K562 (cell line): ENCODE measurements around the gene HHLA2.
"Not testable (repeated sequence)": the region's sequence is repeated elsewhere in the genome, so short reads cannot be mapped to it uniquely, and the experiment has no call there.

Experiments
- CBX2 ChIP-seq: fragments of 200-600 bp; sonication (generic); IDR thresholded peaks from one replicate; pipeline ENCODE4 v1.6.1; 2012; ENCODE audit warnings: mild to moderate bottlenecking, low read length, inconsistent platforms; ENCODE audit not compliant: insufficient read depth, poor library complexity, severe bottlenecking
- HDAC2 ChIP-seq: fragments of 450-650 bp; IDR thresholded peaks from 2 replicates; pipeline ENCODE4 v1.6.1; 2016; ENCODE audit warnings: mild to moderate bottlenecking
- HNRNPUL1 ChIP-seq: fragments of 200-400 bp; formaldehyde crosslinking; IDR thresholded peaks from 2 replicates; pipeline ENCODE4 v1.6.1; 2017; ENCODE audit warnings: low read length
- PHF20 ChIP-seq: fragments of 450-650 bp; IDR thresholded peaks from 2 replicates; pipeline ENCODE4 v1.6.1; 2018; ENCODE audit not compliant: partially characterized antibody
- POLR2A ChIP-seq: fragments of 450-650 bp; conservative IDR thresholded peaks from 2 replicates; pipeline ENCODE4 v1.6.1; 2016
- POLR2AphosphoS5 ChIP-seq: IDR thresholded peaks from 2 replicates; pipeline ENCODE4 v1.6.1; 2011; ENCODE audit warnings: mild to moderate bottlenecking, low read depth, low read length, moderate library complexity; ENCODE audit not compliant: control insufficient read depth, insufficient read depth
- TAF9B ChIP-seq: fragments of 450-650 bp; IDR thresholded peaks from 2 replicates; pipeline ENCODE4 v1.6.1; 2018; ENCODE audit warnings: mild to moderate bottlenecking; ENCODE audit not compliant: partially characterized antibody
- ZNF121 ChIP-seq: sonication (generic); formaldehyde crosslinking; conservative IDR thresholded peaks from 2 replicates; pipeline ENCODE4 v1.8.0; 2022; ENCODE audit warnings: missing genetic modification reagents
- ZNF239 ChIP-seq: fragments of 250-450 bp; sonication (Bioruptor Pico); IDR thresholded peaks from 2 replicates; pipeline ENCODE4 v1.4.0; 2020; ENCODE audit warnings: mild to moderate bottlenecking
- TF ChIP-seq, protein P1 (sequence below), 3 experiments: IDR thresholded peaks in 2 of 3; conservative IDR thresholded peaks in 1 of 3; 2 replicates each; pipeline ENCODE4 v1.5.1; 2011 to 2012; ENCODE audit warnings: low read length in 3 of 3, mild to moderate bottlenecking in 3 of 3, control low read depth in 2 of 3, improper control_type of control experiment in 1 of 3, inconsistent platforms in 1 of 3, low read depth in 1 of 3, mixed read lengths in 1 of 3, moderate library complexity in 1 of 3; ENCODE audit not compliant: insufficient read depth in 2 of 3
- TF ChIP-seq, protein P2 (sequence below): fragments of 450-650 bp; IDR thresholded peaks from 2 replicates; pipeline ENCODE4 v1.6.1; 2018; ENCODE audit warnings: mild to moderate bottlenecking, low read depth; ENCODE audit not compliant: partially characterized antibody
- TF ChIP-seq, protein P3 (sequence below), 2 experiments: fragments of 450-650 bp; IDR thresholded peaks; 2 replicates each; pipeline ENCODE4 v1.6.1; 2018; ENCODE audit warnings: mild to moderate bottlenecking in 2 of 2, low read depth in 1 of 2; ENCODE audit not compliant: partially characterized antibody in 2 of 2
- TF ChIP-seq, protein P4 (sequence below), 3 experiments: fragments of 200-800 bp in 1 of 3; fragments of 250-450 bp in 1 of 3; fragments of 450-650 bp in 1 of 3; sonication (Bioruptor Pico) in 1 of 3; sonication (Bioruptor generic) in 1 of 3; formaldehyde crosslinking in 1 of 3; IDR thresholded peaks; 2 replicates each; pipeline versions ENCODE4 v1.6.1 to v1.8.0; 2016 to 2022; ENCODE audit warnings: mild to moderate bottlenecking in 2 of 3, missing genetic modification characterization in 2 of 3, missing compliant biosample characterization in 1 of 3, moderate library complexity in 1 of 3

DNA sequence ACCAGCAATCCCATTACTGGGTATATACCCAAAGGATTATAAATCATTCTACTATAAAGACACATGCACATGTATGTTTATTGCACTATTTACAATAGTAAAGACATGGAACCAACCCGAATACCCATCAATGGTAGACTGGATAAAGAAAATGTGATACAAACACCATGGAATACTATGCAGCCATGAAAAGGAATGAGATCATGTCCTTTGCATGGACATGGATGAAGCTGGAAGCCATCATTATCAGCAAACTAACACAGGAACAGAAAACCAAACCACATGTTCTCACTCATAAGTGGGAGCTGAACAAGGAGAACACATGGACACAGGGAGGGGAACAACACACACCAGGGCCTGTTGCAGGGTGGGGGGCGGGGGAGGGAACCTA is 82.6 kb downstream of the HHLA2 start:
- not testable (repeated sequence) for TF ChIP-seq HNRNPUL1; TAF9B; PHF20; POLR2AphosphoS5; POLR2A; ZNF121; HDAC2; ZNF239 (CRISPR knock-in tag); CBX2
- TF ChIP-seq, protein P1, sequence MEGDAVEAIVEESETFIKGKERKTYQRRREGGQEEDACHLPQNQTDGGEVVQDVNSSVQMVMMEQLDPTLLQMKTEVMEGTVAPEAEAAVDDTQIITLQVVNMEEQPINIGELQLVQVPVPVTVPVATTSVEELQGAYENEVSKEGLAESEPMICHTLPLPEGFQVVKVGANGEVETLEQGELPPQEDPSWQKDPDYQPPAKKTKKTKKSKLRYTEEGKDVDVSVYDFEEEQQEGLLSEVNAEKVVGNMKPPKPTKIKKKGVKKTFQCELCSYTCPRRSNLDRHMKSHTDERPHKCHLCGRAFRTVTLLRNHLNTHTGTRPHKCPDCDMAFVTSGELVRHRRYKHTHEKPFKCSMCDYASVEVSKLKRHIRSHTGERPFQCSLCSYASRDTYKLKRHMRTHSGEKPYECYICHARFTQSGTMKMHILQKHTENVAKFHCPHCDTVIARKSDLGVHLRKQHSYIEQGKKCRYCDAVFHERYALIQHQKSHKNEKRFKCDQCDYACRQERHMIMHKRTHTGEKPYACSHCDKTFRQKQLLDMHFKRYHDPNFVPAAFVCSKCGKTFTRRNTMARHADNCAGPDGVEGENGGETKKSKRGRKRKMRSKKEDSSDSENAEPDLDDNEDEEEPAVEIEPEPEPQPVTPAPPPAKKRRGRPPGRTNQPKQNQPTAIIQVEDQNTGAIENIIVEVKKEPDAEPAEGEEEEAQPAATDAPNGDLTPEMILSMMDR (IDR thresholded peaks at IDR 0.05 in 2 of 3, conservative IDR thresholded peaks at IDR 0.05 in 1 of 3; ENCODE audit: insufficient read depth in 2 of 3, low read depth in 1 of 3, low read length in 3 of 3): not testable (repeated sequence)
- TF ChIP-seq, protein P2, sequence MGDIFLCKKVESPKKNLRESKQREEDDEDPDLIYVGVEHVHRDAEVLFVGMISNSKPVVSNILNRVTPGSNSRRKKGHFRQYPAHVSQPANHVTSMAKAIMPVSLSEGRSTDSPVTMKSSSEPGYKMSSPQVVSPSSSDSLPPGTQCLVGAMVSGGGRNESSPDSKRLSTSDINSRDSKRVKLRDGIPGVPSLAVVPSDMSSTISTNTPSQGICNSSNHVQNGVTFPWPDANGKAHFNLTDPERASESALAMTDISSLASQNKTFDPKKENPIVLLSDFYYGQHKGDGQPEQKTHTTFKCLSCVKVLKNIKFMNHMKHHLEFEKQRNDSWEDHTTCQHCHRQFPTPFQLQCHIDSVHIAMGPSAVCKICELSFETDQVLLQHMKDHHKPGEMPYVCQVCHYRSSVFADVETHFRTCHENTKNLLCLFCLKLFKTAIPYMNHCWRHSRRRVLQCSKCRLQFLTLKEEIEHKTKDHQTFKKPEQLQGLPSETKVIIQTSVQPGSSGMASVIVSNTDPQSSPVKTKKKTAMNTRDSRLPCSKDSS: not testable (repeated sequence)
- TF ChIP-seq, protein P3, sequence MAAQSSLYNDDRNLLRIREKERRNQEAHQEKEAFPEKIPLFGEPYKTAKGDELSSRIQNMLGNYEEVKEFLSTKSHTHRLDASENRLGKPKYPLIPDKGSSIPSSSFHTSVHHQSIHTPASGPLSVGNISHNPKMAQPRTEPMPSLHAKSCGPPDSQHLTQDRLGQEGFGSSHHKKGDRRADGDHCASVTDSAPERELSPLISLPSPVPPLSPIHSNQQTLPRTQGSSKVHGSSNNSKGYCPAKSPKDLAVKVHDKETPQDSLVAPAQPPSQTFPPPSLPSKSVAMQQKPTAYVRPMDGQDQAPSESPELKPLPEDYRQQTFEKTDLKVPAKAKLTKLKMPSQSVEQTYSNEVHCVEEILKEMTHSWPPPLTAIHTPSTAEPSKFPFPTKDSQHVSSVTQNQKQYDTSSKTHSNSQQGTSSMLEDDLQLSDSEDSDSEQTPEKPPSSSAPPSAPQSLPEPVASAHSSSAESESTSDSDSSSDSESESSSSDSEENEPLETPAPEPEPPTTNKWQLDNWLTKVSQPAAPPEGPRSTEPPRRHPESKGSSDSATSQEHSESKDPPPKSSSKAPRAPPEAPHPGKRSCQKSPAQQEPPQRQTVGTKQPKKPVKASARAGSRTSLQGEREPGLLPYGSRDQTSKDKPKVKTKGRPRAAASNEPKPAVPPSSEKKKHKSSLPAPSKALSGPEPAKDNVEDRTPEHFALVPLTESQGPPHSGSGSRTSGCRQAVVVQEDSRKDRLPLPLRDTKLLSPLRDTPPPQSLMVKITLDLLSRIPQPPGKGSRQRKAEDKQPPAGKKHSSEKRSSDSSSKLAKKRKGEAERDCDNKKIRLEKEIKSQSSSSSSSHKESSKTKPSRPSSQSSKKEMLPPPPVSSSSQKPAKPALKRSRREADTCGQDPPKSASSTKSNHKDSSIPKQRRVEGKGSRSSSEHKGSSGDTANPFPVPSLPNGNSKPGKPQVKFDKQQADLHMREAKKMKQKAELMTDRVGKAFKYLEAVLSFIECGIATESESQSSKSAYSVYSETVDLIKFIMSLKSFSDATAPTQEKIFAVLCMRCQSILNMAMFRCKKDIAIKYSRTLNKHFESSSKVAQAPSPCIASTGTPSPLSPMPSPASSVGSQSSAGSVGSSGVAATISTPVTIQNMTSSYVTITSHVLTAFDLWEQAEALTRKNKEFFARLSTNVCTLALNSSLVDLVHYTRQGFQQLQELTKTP (IDR thresholded peaks at IDR 0.05; ENCODE audit: low read depth in 1 of 2, partially characterized antibody in 2 of 2): not testable (repeated sequence)
- TF ChIP-seq, protein P4, sequence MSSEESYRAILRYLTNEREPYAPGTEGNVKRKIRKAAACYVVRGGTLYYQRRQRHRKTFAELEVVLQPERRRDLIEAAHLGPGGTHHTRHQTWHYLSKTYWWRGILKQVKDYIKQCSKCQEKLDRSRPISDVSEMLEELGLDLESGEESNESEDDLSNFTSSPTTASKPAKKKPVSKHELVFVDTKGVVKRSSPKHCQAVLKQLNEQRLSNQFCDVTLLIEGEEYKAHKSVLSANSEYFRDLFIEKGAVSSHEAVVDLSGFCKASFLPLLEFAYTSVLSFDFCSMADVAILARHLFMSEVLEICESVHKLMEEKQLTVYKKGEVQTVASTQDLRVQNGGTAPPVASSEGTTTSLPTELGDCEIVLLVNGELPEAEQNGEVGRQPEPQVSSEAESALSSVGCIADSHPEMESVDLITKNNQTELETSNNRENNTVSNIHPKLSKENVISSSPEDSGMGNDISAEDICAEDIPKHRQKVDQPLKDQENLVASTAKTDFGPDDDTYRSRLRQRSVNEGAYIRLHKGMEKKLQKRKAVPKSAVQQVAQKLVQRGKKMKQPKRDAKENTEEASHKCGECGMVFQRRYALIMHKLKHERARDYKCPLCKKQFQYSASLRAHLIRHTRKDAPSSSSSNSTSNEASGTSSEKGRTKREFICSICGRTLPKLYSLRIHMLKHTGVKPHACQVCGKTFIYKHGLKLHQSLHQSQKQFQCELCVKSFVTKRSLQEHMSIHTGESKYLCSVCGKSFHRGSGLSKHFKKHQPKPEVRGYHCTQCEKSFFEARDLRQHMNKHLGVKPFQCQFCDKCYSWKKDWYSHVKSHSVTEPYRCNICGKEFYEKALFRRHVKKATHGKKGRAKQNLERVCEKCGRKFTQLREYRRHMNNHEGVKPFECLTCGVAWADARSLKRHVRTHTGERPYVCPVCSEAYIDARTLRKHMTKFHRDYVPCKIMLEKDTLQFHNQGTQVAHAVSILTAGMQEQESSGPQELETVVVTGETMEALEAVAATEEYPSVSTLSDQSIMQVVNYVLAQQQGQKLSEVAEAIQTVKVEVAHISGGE (CRISPR knock-in tag; IDR thresholded peaks at IDR 0.05): not testable (repeated sequence)
